GM23338 (cell line): Measurements from ENCODE around the gene YPEL3. TPM values are rescaled to one million over a fixed set of nuclear protein-coding genes. Genes with fewer than 3 reads are reported as not detected.

Experiments
- ATAC-seq: fragments of 200-7000 bp; cut with Tn5 transposase; 3 replicates; pipeline ENCODE4 v1.9.1; 2020
- DNase-seq: peaks from one replicate; pipeline ENCODE4 v3.0.0-alpha.2; 2015; ENCODE audit warnings: low spot score
- H2AFZ ChIP-seq: fragments of 200-600 bp; sonication (generic); 2 replicates; pipeline ENCODE4 v1.8.0; 2016; ENCODE audit warnings: antibody characterized with exemption, mild to moderate bottlenecking, moderate library complexity
- H3F3A ChIP-seq: fragments of 200-600 bp; sonication (generic); replicated peaks from 2 replicates; pipeline ENCODE4 v1.8.0; 2017; ENCODE audit warnings: antibody characterized with exemption, mixed run types, low read depth
- H3K27ac ChIP-seq: fragments of 200-600 bp; sonication (generic); 2 replicates; pipeline ENCODE4 v1.6.1; 2016; ENCODE audit warnings: low read depth
- H3K27me3 ChIP-seq: fragments of 200-600 bp; sonication (generic); 2 replicates; pipeline ENCODE4 v1.8.0; 2016; ENCODE audit warnings: mild to moderate bottlenecking, mixed run types, moderate library complexity; ENCODE audit not compliant: insufficient read depth
- H3K36me3 ChIP-seq: fragments of 200-600 bp; sonication (generic); 2 replicates; pipeline ENCODE4 v1.8.0; 2016; ENCODE audit warnings: mild to moderate bottlenecking; ENCODE audit not compliant: insufficient read depth
- H3K4me1 ChIP-seq: fragments of 200-600 bp; sonication (generic); 2 replicates; pipeline ENCODE4 v1.8.0; 2016; ENCODE audit warnings: mild to moderate bottlenecking, moderate library complexity; ENCODE audit not compliant: insufficient read depth
- H3K4me2 ChIP-seq: fragments of 200-600 bp; sonication (generic); 2 replicates; pipeline ENCODE4 v1.7.1; 2017; ENCODE audit warnings: mixed run types
- H3K4me3 ChIP-seq: fragments of 200-600 bp; sonication (generic); 2 replicates; pipeline ENCODE4 v1.6.1; 2016; ENCODE audit warnings: mixed run types
- H3K79me2 ChIP-seq: fragments of 200-600 bp; sonication (generic); replicated peaks from 2 replicates; pipeline ENCODE4 v1.8.0; 2017; ENCODE audit warnings: mild to moderate bottlenecking; ENCODE audit not compliant: insufficient read depth
- H3K9me2 ChIP-seq: fragments of 200-600 bp; sonication (generic); 2 replicates; pipeline ENCODE4 v1.8.0; 2017; ENCODE audit not compliant: insufficient read depth
- H4K20me1 ChIP-seq: fragments of 200-600 bp; sonication (generic); replicated peaks from 2 replicates; pipeline ENCODE4 v1.8.0; 2017; ENCODE audit warnings: mild to moderate bottlenecking; ENCODE audit not compliant: insufficient read depth
- H3K27ac Mint-ChIP-seq: 2 replicates; pipeline ENCODE4 v1.8.0; 2020; ENCODE audit warnings: inconsistent platforms, mild to moderate bottlenecking, moderate library complexity, mixed read lengths
- H3K27me3 Mint-ChIP-seq: 3 replicates; pipeline ENCODE4 v1.8.0; 2022; ENCODE audit warnings: low read depth, mild to moderate bottlenecking, moderate library complexity, mixed read lengths, inconsistent platforms; ENCODE audit not compliant: insufficient read depth, poor library complexity
- H3K36me3 Mint-ChIP-seq: 3 replicates; pipeline ENCODE4 v1.8.0; 2021; ENCODE audit warnings: low read depth, mild to moderate bottlenecking, inconsistent platforms, moderate library complexity, mixed read lengths
- H3K4me1 Mint-ChIP-seq: 3 replicates; pipeline ENCODE4 v1.8.0; 2020; ENCODE audit warnings: mild to moderate bottlenecking, inconsistent platforms, mixed read lengths
- H3K4me3 Mint-ChIP-seq: 3 replicates; pipeline ENCODE4 v1.8.0; 2021; ENCODE audit warnings: moderate library complexity, mild to moderate bottlenecking, inconsistent platforms, mixed read lengths
- H3K9me3 Mint-ChIP-seq: 3 replicates; pipeline ENCODE4 v1.8.0; 2020; ENCODE audit warnings: moderate library complexity, mild to moderate bottlenecking, inconsistent platforms, mixed read lengths
- CTCF ChIP-seq, 2 experiments: fragments of 200-600 bp in 1 of 2; sonication (generic) in 1 of 2; conservative IDR thresholded peaks; 2 replicates each; pipeline versions ENCODE4 v1.5.1 to v1.6.1; 2016 to 2017; ENCODE audit warnings: antibody characterized with exemption in 2 of 2, low read depth in 2 of 2, mild to moderate bottlenecking in 2 of 2, moderate library complexity in 1 of 2
- ETS1 ChIP-seq: IDR thresholded peaks from 2 replicates; pipeline ENCODE4 v1.6.1; 2016; ENCODE audit warnings: antibody characterized with exemption
- EZH2 ChIP-seq: fragments of 200-600 bp; sonication (generic); IDR thresholded peaks from one replicate; pipeline ENCODE4 v1.8.0; 2017; ENCODE audit warnings: antibody characterized with exemption, mild to moderate bottlenecking, low read depth; ENCODE audit not compliant: unreplicated experiment
- NANOG ChIP-seq: IDR thresholded peaks from 2 replicates; pipeline ENCODE4 v1.6.1; 2016; ENCODE audit warnings: antibody characterized with exemption, borderline replicate concordance
- POLR2AphosphoS5 ChIP-seq: IDR thresholded peaks from 2 replicates; pipeline ENCODE4 v1.6.1; 2016; ENCODE audit warnings: antibody characterized with exemption, low read depth
- ZNF114 ChIP-seq: fragments of 250-450 bp; sonication (Bioruptor Pico); IDR thresholded peaks from 2 replicates; pipeline ENCODE4 v1.5.0; 2020; ENCODE audit warnings: mild to moderate bottlenecking, moderate library complexity
- ZNF331 ChIP-seq: fragments of 250-450 bp; sonication (Bioruptor Pico); IDR thresholded peaks from 2 replicates; pipeline ENCODE4 v1.5.0; 2020; ENCODE audit warnings: low read depth, mild to moderate bottlenecking, moderate library complexity
- polyA plus RNA-seq: library from polyadenylated mRNA; unstranded; fragments of >200 nt; fragmentation: Nextera tagmentation; extraction: Ambion mirVana; gene quantifications from 2 replicates; pipeline ENCODE4 v1.2.1, GENCODE V29; 2016
- total RNA-seq: library from RNA; depleted of rRNA; stranded (reverse); fragments of >200 nt; shearing (Covaris generic); gene quantifications from 2 replicates; pipeline ENCODE4 v1.2.3, GENCODE V29; 2014
- TF ChIP-seq, protein P1 (sequence below): IDR thresholded peaks from one replicate; pipeline ENCODE4 v1.6.1; 2018; ENCODE audit warnings: antibody characterized with exemption; ENCODE audit not compliant: unreplicated experiment

YPEL3 gene
- total and polyA plus RNA-seq, 2 experiments from 2014 or later, result 27.8 to 86.1 TPM

- peaks cover 9% of the 10 kb centered on the region for H3K4me1 Mint-ChIP-seq
- H4K20me1 ChIP-seq, result no peaks in the 10 kb centered on the region
- no peaks in the 10 kb centered on the region for H3K9me2 ChIP-seq
- H3K79me2 ChIP-seq, result no peaks in the 10 kb centered on the region
- TF ChIP-seq NANOG (no peak), ETS1 (no peak), POLR2AphosphoS5 (no peak), ZNF331 (no peak), ZNF114 (CRISPR knock-in tag) (no peak)
- TF ChIP-seq, protein P1, sequence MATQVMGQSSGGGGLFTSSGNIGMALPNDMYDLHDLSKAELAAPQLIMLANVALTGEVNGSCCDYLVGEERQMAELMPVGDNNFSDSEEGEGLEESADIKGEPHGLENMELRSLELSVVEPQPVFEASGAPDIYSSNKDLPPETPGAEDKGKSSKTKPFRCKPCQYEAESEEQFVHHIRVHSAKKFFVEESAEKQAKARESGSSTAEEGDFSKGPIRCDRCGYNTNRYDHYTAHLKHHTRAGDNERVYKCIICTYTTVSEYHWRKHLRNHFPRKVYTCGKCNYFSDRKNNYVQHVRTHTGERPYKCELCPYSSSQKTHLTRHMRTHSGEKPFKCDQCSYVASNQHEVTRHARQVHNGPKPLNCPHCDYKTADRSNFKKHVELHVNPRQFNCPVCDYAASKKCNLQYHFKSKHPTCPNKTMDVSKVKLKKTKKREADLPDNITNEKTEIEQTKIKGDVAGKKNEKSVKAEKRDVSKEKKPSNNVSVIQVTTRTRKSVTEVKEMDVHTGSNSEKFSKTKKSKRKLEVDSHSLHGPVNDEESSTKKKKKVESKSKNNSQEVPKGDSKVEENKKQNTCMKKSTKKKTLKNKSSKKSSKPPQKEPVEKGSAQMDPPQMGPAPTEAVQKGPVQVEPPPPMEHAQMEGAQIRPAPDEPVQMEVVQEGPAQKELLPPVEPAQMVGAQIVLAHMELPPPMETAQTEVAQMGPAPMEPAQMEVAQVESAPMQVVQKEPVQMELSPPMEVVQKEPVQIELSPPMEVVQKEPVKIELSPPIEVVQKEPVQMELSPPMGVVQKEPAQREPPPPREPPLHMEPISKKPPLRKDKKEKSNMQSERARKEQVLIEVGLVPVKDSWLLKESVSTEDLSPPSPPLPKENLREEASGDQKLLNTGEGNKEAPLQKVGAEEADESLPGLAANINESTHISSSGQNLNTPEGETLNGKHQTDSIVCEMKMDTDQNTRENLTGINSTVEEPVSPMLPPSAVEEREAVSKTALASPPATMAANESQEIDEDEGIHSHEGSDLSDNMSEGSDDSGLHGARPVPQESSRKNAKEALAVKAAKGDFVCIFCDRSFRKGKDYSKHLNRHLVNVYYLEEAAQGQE, result no peak
- no peak overlapping the region for H3K27ac Mint-ChIP-seq
- no peaks in the 10 kb centered on the region for H3K27me3 ChIP-seq
- H3K27ac ChIP-seq, result no peak overlapping the region
- no peak overlapping the region for H3K4me2 ChIP-seq
- peaks cover 6% of the 10 kb centered on the region for H3K27me3 Mint-ChIP-seq
- H3K36me3 ChIP-seq, result no peaks in the 10 kb centered on the region
- ATAC-seq, result no peak
- H2AFZ ChIP-seq, result no peak overlapping the region
- no peak overlapping the region for H3K4me3 ChIP-seq
- H3K4me3 Mint-ChIP-seq, result no peak overlapping the region
- H3K4me1 ChIP-seq, result peaks cover 4% of the 10 kb centered on the region
- H3F3A ChIP-seq, result no peaks in the 10 kb centered on the region; the same call in 1 of the 2 replicates
- no peak for DNase-seq
- H3K36me3 Mint-ChIP-seq, result no peaks in the 10 kb centered on the region; the same call in 2 of the 3 replicates
- no peaks in the 10 kb centered on the region for H3K9me3 Mint-ChIP-seq
Observed at GRCh38 chr16:30110661-30111060, 14.6 kb upstream of the YPEL3 start.

GRCh38 chr16:30108059-30108850, 12.2 kb upstream of the YPEL3 start:
- H3K4me1 ChIP-seq, result peaks cover 4% of the 10 kb centered on the region
- no peak overlapping the region for H2AFZ ChIP-seq
- H3K4me1 Mint-ChIP-seq, result peaks cover 9% of the 10 kb centered on the region
- H3K27ac Mint-ChIP-seq, result no peak overlapping the region
- H4K20me1 ChIP-seq, result no peaks in the 10 kb centered on the region
- no peaks in the 10 kb centered on the region; the same call in 1 of the 2 replicates for H3F3A ChIP-seq
- H3K4me3 ChIP-seq, result no peak overlapping the region
- DNase-seq, result no peak
- H3K4me3 Mint-ChIP-seq, result no peak overlapping the region
- peaks cover 2% of the 10 kb centered on the region for H3K27me3 Mint-ChIP-seq
- no peaks in the 10 kb centered on the region for H3K79me2 ChIP-seq
- no peak for ATAC-seq
- H3K27me3 ChIP-seq, result no peaks in the 10 kb centered on the region
- H3K9me2 ChIP-seq, result no peaks in the 10 kb centered on the region
- H3K36me3 Mint-ChIP-seq, result no peaks in the 10 kb centered on the region; the same call in 2 of the 3 replicates
- no peak overlapping the region for H3K27ac ChIP-seq
- no peak overlapping the region for H3K4me2 ChIP-seq
- no peaks in the 10 kb centered on the region for H3K36me3 ChIP-seq
- H3K9me3 Mint-ChIP-seq, result no peaks in the 10 kb centered on the region; the same call in 2 of the 3 replicates
- no peak for TF ChIP-seq EZH2
- TF ChIP-seq CTCF (conservative IDR thresholded peaks at IDR 0.05; ENCODE audit: low read depth in 2 of 2), result no peak
- TF ChIP-seq ZNF331, result no peak
- TF ChIP-seq NANOG, result no peak
- TF ChIP-seq, protein P1, result no peak
